H1 (cell line): ENCODE measurements around the gene KRT72. TPM values are rescaled to one million over a fixed set of nuclear protein-coding genes. Genes with fewer than 3 reads are reported as not detected.

Experiments used
- CTCF ChIA-PET: fragments of 300-600 bp; sonication (Branson Sonifier 250); formaldehyde crosslinking; loops from one replicate; lab custom pipeline; 2021; ENCODE audit not compliant: partially characterized antibody; lab: Charles Lee
- POLR2A ChIA-PET: fragments of 300-600 bp; sonication (Branson Sonifier 250); formaldehyde crosslinking; loops from one replicate; lab custom pipeline; 2021; ENCODE audit warnings: inconsistent platforms; ENCODE audit not compliant: partially characterized antibody; lab: Charles Lee
- DNase-seq, 2 experiments: peaks; one replicate each; pipeline versions ENCODE4 v3.0.0 to v3.0.0-alpha.2; 2010 to 2022; ENCODE audit warnings: low spot score in 2 of 2, low read depth in 1 of 2, mixed read lengths in 1 of 2
- FAIRE-seq: peaks from 2 replicates; lab custom pipeline; 2011; peaks lifted over from hg19 to GRCh38; lab: Jason Lieb, UNC
- H2AFZ ChIP-seq: 2 replicates; pipeline ENCODE4 v1.8.1; 2012; ENCODE audit warnings: low read length, inconsistent platforms
- H2AK5ac ChIP-seq: 2 replicates; pipeline ENCODE4 v1.6.1; 2013; ENCODE audit warnings: low read depth, low read length
- H2BK120ac ChIP-seq: replicated peaks from 2 replicates; pipeline ENCODE3; 2013; ENCODE audit warnings: low read depth, low read length, inconsistent platforms
- H2BK12ac ChIP-seq: 2 replicates; pipeline ENCODE4 v1.6.1; 2013; ENCODE audit warnings: low read depth, low read length
- H2BK15ac ChIP-seq: 2 replicates; pipeline ENCODE4 v1.6.1; 2013; ENCODE audit warnings: low read length
- H2BK20ac ChIP-seq: 2 replicates; pipeline ENCODE4 v1.6.1; 2013; ENCODE audit warnings: low read length
- H2BK5ac ChIP-seq: 2 replicates; pipeline ENCODE4 v1.6.1; 2013; ENCODE audit warnings: low read depth, low read length
- H3K14ac ChIP-seq: 2 replicates; pipeline ENCODE4 v1.6.1; 2013; ENCODE audit warnings: inconsistent platforms; ENCODE audit not compliant: insufficient read length
- H3K18ac ChIP-seq: 2 replicates; pipeline ENCODE4 v1.6.1; 2013; ENCODE audit warnings: low read length; ENCODE audit errors: extremely low read depth
- H3K23ac ChIP-seq: 2 replicates; pipeline ENCODE4 v1.6.1; 2013; ENCODE audit warnings: inconsistent platforms; ENCODE audit not compliant: insufficient read length
- H3K23me2 ChIP-seq: 2 replicates; pipeline ENCODE4 v1.6.1; 2013; ENCODE audit warnings: low read depth, low read length
- H3K27ac ChIP-seq: 2 replicates; pipeline ENCODE4 v1.6.1; 2011; ENCODE audit warnings: low read depth, low read length, inconsistent platforms
- H3K27me3 ChIP-seq, 4 experiments: replicated peaks in 1 of 4; 1 replicate in 1 of 4; 2 replicates in 3 of 4; pipeline versions ENCODE4 v1.6.1 to v1.8.1; 2011 to 2013; ENCODE audit warnings: low read length in 3 of 4, mild to moderate bottlenecking in 3 of 4, inconsistent platforms in 2 of 4, mixed read lengths in 2 of 4, moderate library complexity in 1 of 4; ENCODE audit not compliant: control insufficient read depth in 3 of 4, insufficient read depth in 3 of 4; ENCODE audit errors: extremely low read depth in 1 of 4
- H3K36me3 ChIP-seq, 4 experiments: 2 replicates each; pipeline versions ENCODE4 v1.6.1 to v1.8.1; 2011 to 2013; ENCODE audit warnings: mild to moderate bottlenecking in 4 of 4, low read length in 3 of 4, moderate library complexity in 2 of 4, control low read depth in 1 of 4, inconsistent platforms in 1 of 4; ENCODE audit not compliant: insufficient read depth in 4 of 4, control insufficient read depth in 2 of 4
- H3K4ac ChIP-seq: replicated peaks from 2 replicates; pipeline ENCODE3; 2013; ENCODE audit warnings: low read length, low read depth, mixed read lengths, inconsistent platforms; ENCODE audit not compliant: insufficient read length
- H3K4me1 ChIP-seq, 4 experiments: replicated peaks in 1 of 4; 1 replicate in 1 of 4; 2 replicates in 3 of 4; pipeline versions ENCODE4 v1.6.1 to v1.8.1; 2011 to 2013; ENCODE audit warnings: low read length in 3 of 4, inconsistent platforms in 2 of 4, mixed read lengths in 1 of 4; ENCODE audit not compliant: insufficient read depth in 4 of 4, control insufficient read depth in 3 of 4
- H3K4me2 ChIP-seq, 2 experiments: 2 replicates each; pipeline versions ENCODE4 v1.6.1 to v1.8.1; 2011 to 2013; ENCODE audit warnings: low read depth in 2 of 2, low read length in 2 of 2, control low read depth in 1 of 2, inconsistent platforms in 1 of 2, mild to moderate bottlenecking in 1 of 2; ENCODE audit not compliant: insufficient read depth in 1 of 2
- H3K4me3 ChIP-seq, 4 experiments: fragments of 200-600, 300-600 bp in 1 of 4; sonication (generic), shearing (Covaris generic), sonication (Bioruptor Twin) in 1 of 4; 2 replicates each; pipeline versions ENCODE4 v1.5.1 to v1.8.1; 2011 to 2016; ENCODE audit warnings: low read length in 4 of 4, low read depth in 3 of 4, control low read depth in 2 of 4, inconsistent platforms in 2 of 4, mild to moderate bottlenecking in 2 of 4, mixed read lengths in 1 of 4, moderate library complexity in 1 of 4; ENCODE audit not compliant: insufficient read depth in 2 of 4; ENCODE audit errors: extremely low read depth in 1 of 4
- H3K56ac ChIP-seq: replicated peaks from 2 replicates; pipeline ENCODE3; 2013; ENCODE audit warnings: low read depth, mild to moderate bottlenecking, mixed read lengths, low read length, inconsistent platforms; ENCODE audit not compliant: insufficient read length
- H3K79me1 ChIP-seq: 2 replicates; pipeline ENCODE4 v1.6.1; 2013; ENCODE audit warnings: low read depth, low read length, control low read depth
- H3K79me2 ChIP-seq, 2 experiments: 2 replicates each; pipeline versions ENCODE4 v1.6.1 to v1.8.1; 2012 to 2013; ENCODE audit warnings: low read length in 2 of 2, mild to moderate bottlenecking in 2 of 2, inconsistent platforms in 1 of 2; ENCODE audit not compliant: insufficient read depth in 2 of 2, control insufficient read depth in 1 of 2
- H3K9ac ChIP-seq, 4 experiments: replicated peaks in 1 of 4; 1 replicate in 1 of 4; 2 replicates in 3 of 4; pipeline versions ENCODE4 v1.6.1 to v1.8.1; 2011 to 2013; ENCODE audit warnings: low read depth in 3 of 4, low read length in 3 of 4, control low read depth in 2 of 4, mild to moderate bottlenecking in 2 of 4, moderate library complexity in 2 of 4, inconsistent platforms in 1 of 4; ENCODE audit errors: extremely low read depth in 1 of 4
- H3K9me3 ChIP-seq, 2 experiments: 2 replicates each; pipeline versions ENCODE4 v1.6.1 to v1.8.1; 2012 to 2013; ENCODE audit warnings: mild to moderate bottlenecking in 2 of 2, moderate library complexity in 2 of 2, control low read depth in 1 of 2, inconsistent platforms in 1 of 2, low read depth in 1 of 2, low read length in 1 of 2, mixed read lengths in 1 of 2; ENCODE audit not compliant: insufficient read depth in 2 of 2
- H4K20me1 ChIP-seq, 2 experiments: replicated peaks in 1 of 2; 2 replicates each; pipeline versions ENCODE3 to v1.8.1; 2011 to 2013; ENCODE audit warnings: inconsistent platforms in 2 of 2, low read length in 2 of 2, mild to moderate bottlenecking in 1 of 2; ENCODE audit not compliant: insufficient read depth in 2 of 2, control insufficient read depth in 1 of 2
- H4K5ac ChIP-seq: 2 replicates; pipeline ENCODE4 v1.6.1; 2013; ENCODE audit warnings: low read length, low read depth, mixed read lengths, inconsistent platforms; ENCODE audit not compliant: insufficient read length
- H4K8ac ChIP-seq: 2 replicates; pipeline ENCODE4 v1.8.0; 2013; ENCODE audit warnings: mild to moderate bottlenecking, moderate library complexity, low read length, inconsistent platforms; ENCODE audit not compliant: insufficient read depth; ENCODE audit errors: extremely low read depth
- H4K91ac ChIP-seq: replicated peaks from 2 replicates; pipeline ENCODE3; 2013; ENCODE audit warnings: low read length, mixed read lengths, inconsistent platforms; ENCODE audit not compliant: insufficient read length
- CBX8 ChIP-seq: fragments of 300-800, 300-1000 bp; sonication (generic); IDR thresholded peaks from 2 replicates; pipeline ENCODE4 v1.7.1; 2016; ENCODE audit warnings: low read depth, low read length, borderline replicate concordance
- EP300 ChIP-seq, 2 experiments: IDR thresholded peaks; 1 replicate in 1 of 2; 2 replicates in 1 of 2; pipeline ENCODE4 v1.6.1; 2011 to 2012; ENCODE audit warnings: low read depth in 2 of 2, low read length in 2 of 2, mild to moderate bottlenecking in 2 of 2, borderline replicate concordance in 1 of 2, inconsistent platforms in 1 of 2, moderate library complexity in 1 of 2
- NANOG ChIP-seq: IDR thresholded peaks from 2 replicates; pipeline ENCODE4 v1.6.1; 2011; ENCODE audit warnings: low read length, low read depth, mild to moderate bottlenecking, inconsistent platforms; ENCODE audit not compliant: insufficient read depth, poor library complexity, severe bottlenecking
- WGBS, 2 experiments: shearing (Covaris generic) in 1 of 2; methylation state at CpG; one replicate each; pipeline versions ENCODE4 v1.1.6 to v1.1.7; 2013 to 2015; ENCODE audit warnings: low lambda C conversion rate in 2 of 2, mixed read lengths in 2 of 2, inconsistent platforms in 1 of 2, low coverage in 1 of 2, missing lambda C conversion rate in 1 of 2; ENCODE audit not compliant: insufficient replicate concordance in 2 of 2, insufficient coverage in 1 of 2, insufficient read length in 1 of 2; ENCODE audit errors: extremely low coverage in 1 of 2, missing lambda C conversion rate in 1 of 2; 5-methylcytosine and 5-hydroxymethylcytosine counted together
- polyA plus RNA-seq, 7 experiments: library from polyadenylated mRNA; depleted of rRNA in 3 of 7; stranded (reverse) in 5 of 7; unstranded in 2 of 7; fragments of >200 nt in 5 of 7; fragments of 200-250 nt in 2 of 7; gene quantifications; 1 replicate in 5 of 7; 2 replicates in 1 of 7; 4 replicates in 1 of 7; pipeline versions ENCODE4 v1.2.1 to v1.2.3, GENCODE V29; 2011 to 2013; ENCODE audit warnings: missing spikeins in 2 of 7, mixed read lengths in 2 of 7
- total RNA-seq: library from RNA; stranded (reverse); fragmentation: NEBNext Ultra II Directional; extraction: Animal tissue kit (Norgen Biotek cat#: 25700); gene quantifications from 2 replicates; pipeline ENCODE4 v1.2.1, GENCODE V29; 2021

KRT72 gene
- total and polyA plus RNA-seq, 2 of the 8 experiments (the other 6 are each of a cell fraction or from before 2014, with no cell fraction given) = not detected

- Histone ChIP-seq H3K23ac (no peak overlapping the region), H3K18ac (no peak overlapping the region), H3K27ac (no peak overlapping the region), H3K9ac (no peak overlapping the region), H3K23me2 (no peaks in the 10 kb centered on the region), H2AFZ (no peak overlapping the region), H3K4me2 (no peak overlapping the region), H3K4me1 (no peaks in the 10 kb centered on the region), H3K79me1 (no peaks in the 10 kb centered on the region), H2BK120ac (no peak overlapping the region), H3K79me2 (no peaks in the 10 kb centered on the region), H2BK20ac (no peak overlapping the region), H3K56ac (no peak overlapping the region), H3K27me3 (no peaks in the 10 kb centered on the region; a peak in 1 of 7 replicates), H2BK12ac (no peak overlapping the region), H2BK15ac (no peak overlapping the region), H4K5ac (no peak overlapping the region), H4K8ac (no peak overlapping the region), H2AK5ac (no peak overlapping the region), H2BK5ac (no peak overlapping the region), H4K20me1 (no peaks in the 10 kb centered on the region), H3K4ac (no peak overlapping the region), H3K36me3 (no peaks in the 10 kb centered on the region), H3K4me3 (no peak overlapping the region), H3K9me3 (no peaks in the 10 kb centered on the region), H4K91ac (no peak overlapping the region), H3K14ac (no peak overlapping the region)
- TF ChIP-seq EP300 (IDR thresholded peaks at IDR 0.05; ENCODE audit: borderline replicate concordance in 1 of 2, low read depth in 2 of 2, low read length in 2 of 2) (no peak), CBX8 (no peak), NANOG (no peak)
- POLR2A ChIA-PET = no interaction called here
- DNase-seq = no peak
- no peak for FAIRE-seq
- CTCF ChIA-PET = interaction anchor here (1.8 to 23.2 kb wide), 7 partner anchors 9 to 302 kb away, joined by 4 to 502 read pairs (median 10); no protein-coding TSS in a partner anchor
- 87% methylated on average over 8 of the region's 8 CpGs; no CpG with 5 or more reads in 1 of the 2 experiments for WGBS, 2 experiments
Observed at GRCh38 chr12:52577316-52577715, 23.9 kb downstream of the KRT72 start.
